Measurements from ENCODE around the gene TMC7.
A peak's percentile ranks its signal among the peaks of the same experiment; 100 is the strongest.
"Not testable (repeated sequence)": the region's sequence is repeated elsewhere in the genome, so short reads cannot be mapped to it uniquely, and the experiment has no call there.

TMC7 gene

DNA sequence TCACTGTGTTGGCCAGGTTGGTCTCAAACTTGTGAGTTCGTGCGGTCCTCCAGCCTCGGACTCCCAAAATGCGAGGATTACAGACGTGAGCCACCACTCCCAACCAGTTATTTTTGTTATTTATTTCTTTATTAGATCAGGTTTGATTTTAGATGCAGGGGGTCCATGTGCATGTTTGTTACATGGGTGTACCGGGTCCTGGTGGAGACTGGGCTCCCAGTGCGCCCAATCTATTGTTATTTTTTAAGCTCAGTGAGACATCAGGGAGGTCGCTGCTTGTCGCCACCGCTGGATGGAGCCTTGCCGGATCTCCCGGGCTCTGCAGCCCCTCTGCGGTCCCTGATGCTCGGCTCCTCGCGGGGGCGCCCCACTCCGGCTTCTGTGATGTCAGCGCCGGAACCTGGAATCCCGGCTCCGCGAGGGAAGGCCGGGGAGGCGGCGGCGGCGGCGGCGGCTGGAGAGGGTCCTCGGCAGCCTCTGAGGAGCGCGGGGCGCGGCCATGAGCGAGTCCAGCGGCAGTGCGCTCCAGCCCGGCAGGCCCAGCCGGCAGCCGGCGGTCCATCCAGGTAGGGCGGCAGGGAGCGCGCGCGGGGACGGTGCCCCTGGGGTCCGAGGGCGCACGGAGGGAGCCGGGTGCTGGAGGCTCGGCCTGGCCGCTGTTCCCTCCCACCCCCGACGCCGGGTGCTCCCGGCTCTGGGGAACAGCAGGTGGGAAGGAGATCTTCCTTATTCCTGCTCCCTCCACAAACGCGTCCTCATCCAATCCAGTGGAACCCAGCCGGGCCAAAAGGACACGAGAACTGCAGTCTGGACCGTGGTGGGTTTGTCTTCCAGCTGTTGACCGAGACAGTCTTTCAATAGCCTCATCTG, at the start of gene TMC7:
Gene TMC7 (plus strand): TSS at position 370 of the 870 bp plus-strand sequence. CDS start 130 bp downstream, at position 500.
- peak; percentile 70 for DNase-seq

DNA sequence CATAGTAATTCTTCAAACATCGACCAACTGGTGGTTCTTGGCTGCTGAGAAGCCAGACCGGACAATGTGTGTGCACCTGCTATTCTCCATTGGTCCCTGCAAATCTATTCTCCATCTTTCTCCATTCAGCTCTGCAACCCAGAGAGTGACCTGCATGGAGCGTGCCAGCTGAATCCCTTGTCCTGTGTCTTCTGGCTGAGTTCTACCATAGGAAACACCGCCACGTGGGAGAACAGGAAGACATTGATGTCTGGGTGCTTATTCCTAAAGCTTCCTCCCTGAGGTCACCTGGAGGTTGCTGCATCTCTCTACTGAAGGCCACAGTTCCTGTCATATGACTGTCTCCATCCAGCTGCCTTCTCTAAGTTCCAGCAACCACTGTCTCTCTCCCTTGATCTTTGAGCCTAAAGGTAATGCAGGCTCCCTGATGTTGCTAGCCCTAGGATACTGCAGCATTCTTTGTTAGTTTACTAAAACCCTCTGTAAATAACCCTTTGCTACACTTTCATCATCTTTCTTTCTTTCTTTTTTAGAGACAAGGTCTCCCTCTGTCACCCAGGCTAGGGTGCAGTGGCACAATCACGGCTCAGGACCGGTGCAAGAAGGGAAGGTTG, 46.9 kb upstream of the TMC7 start:
- DNase-seq = no peak

DNA sequence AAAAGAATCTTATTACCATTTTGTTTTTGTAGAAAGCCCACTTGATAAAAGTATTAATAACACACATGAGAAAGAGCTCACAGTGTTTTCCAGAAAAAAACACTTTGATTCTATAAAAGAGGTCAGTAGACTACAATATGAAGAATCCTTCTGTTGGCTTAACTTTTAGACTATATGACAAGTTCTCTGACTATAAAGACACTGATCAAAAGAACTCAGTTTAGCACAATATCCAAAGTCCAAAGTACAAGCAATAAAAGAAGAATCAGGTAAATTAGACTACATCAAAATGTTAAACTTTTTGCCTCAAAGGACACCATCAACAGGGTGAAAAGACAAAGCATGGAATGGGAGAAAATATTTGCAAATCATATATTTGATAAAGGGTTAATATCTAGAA, 46.3 kb upstream of the TMC7 start:
- no peak for DNase-seq

DNA sequence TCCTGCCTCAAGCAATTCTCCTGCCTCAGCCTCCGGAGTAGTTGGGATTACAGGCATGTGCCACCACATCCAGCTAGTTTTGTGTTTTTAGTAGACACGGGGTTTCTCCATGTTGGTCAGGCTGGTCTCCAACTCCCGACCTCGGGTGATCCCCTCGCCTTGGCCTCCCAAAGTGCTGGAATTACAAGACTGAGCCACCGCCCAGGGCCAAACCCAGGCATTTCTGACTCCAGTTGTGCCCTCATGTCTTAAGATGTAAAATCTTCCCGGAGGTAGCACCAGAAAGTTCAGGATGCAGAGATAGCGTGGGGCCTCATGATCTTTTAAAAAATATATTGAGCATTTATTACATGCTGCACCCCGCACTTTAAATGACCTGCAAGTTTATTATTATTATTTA, 44.7 kb upstream of the TMC7 start:
- no peak for DNase-seq

DNA sequence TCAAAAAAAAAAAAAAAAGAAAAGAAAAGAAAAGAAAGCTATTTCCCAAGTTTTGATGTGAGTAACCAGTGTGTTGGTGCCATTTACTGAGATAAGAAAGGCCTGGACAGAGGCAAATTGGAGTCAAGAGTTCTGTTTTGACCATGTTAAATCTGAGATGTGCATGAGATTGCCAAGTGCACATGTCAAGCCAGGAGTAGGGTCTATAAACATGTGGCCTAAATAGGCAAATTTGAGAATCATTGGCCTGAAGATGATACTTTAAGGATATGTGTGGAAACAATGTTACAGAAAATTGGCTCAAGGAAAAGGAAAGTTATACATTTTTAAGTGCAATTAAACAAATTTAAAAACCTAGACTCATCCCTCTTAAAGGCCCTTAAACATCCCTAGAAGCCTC, 42.3 kb upstream of the TMC7 start:
- no peak for DNase-seq

DNA sequence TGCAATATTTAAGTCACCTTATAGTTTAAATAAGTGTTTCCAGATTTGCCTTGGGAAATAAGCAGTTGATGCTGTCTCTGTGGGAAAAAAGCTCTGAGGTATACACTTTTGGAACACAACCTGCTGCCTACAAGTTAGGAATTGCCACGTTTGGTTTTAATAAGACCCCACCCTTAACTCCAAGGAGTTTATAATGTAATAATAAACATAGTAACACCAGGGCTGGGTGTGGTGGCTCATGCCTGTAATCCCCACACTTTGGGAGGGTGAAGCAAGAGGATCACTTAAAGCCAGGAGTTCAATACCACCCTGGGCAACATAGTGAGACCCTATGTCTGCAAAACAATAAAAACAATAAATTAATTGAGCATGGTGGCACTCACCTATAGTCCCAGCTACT, 41.7 kb upstream of the TMC7 start:
- DNase-seq = no peak

DNA sequence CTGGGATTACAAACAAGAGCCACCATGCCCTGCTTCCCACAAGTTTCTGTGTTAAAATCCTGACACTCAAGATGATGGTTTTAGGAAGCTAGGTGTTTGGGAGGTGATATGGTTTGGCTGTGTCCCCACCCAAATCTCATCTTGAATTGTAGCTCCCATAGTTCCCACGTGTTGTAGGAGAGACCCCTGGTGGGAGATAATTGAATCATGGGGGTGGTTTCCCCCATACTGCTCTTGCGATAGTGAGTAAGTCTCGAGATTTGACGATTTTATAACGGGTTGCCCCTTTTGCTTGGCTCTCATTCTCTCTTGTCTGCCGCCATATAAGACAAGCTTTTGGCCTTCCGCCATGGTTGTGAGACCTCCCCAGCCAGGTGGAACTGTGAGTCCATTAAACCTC, 40.3 kb upstream of the TMC7 start:
- DNase-seq = no peak

DNA sequence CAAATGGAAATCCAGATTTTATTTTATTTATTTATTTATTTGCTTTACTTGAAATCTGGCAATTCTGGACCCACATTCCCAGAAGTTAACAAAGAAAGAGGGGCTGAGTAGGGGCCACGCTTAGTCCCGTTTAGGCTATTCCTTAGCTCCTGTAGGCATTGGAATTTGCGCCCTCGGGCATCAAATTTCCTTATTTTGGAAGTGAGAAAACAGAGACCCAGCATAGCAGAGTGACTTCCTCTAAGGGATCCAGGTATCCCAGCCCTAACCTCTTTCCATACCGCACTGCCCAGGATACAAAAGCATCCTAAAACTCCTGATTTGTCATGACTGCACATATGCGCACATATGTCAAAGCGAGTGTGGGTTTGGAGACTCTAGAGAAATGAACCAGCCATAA, 38.5 kb upstream of the TMC7 start:
- no peak for DNase-seq

DNA sequence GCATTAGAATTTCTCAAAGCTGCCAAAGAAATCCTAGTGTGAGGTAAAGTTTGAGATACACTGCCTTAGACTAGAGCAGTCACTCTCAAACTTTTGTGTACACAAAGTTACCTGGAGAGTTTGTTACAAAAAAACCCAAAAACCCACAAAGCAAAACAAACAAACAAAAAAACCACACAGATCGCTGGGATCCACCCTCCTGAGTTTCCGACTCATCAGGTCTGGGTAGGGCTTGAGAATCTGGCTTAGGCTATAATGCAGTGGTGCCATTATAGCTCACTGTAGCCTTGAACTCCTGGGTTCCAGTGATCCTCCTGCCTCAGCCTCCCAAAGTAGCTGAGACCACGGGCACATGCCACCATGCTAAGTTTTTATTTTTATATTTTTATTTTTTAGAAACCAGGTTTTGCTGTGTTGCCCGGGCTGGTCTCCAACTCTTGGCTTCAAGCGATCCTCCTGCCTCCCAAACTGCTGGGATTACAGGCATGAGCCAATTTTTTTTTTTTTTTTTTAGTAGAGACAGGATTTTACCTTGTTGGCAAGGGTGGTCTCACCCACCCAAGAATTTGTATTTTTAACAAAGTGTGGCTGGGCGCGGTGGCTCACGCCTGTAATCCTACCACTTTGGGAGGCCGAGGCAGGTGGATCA, 35.2 kb upstream of the TMC7 start:
- DNase-seq = no peak

DNA sequence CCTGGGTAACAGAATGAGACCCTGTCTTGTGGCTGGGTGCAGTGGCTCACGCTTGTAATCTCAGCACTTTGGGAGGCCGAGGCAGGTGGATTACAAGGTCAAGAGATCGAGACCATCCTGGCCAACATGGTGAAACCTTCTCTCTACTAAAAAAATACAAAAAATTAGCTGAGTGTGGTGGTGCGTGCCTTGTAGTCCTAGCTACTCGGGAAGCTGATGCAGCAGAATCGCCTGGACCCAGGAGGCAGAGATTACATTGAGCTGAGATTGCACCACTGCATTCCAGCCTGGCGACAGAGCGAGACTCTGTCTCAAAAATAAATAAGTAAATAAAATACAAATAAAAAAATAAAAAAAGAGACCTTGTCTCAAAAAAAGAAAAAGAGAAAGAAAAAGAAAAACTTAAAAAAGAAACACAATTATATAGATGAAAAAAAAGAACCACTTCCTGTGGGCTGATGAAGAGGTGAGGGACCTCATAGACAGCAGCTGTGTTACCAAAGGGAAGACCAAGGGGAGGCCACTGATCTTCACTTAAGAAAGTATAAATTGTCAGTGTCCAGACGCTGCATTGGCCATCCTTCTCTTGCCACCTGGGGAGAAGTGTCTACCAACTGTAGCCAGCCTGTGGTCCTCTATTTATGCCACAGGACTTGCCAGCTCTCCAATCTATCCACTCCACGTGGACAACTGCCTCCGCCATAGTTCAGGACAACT, 33.1 kb upstream of the TMC7 start:
- DNase-seq = no peak

DNA sequence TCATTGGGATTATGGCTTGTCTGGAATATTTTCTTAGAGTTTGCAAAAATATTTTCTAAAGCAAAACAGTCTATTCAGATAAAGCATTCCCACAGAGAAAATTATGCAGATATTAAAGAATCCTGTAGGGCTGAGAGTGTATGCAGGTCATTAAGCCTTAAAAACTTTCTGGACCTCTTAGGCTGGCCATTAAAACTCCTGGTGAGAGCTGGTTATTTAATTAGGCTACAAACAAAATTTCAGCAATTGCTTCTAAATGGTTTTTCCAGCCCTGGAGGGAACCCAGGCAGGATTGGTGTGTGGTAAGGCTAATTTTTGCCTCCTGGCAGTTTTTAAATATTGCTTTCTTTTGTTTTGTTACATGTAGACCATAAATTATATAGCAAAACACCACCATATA, 30.2 kb upstream of the TMC7 start:
- no peak for DNase-seq

DNA sequence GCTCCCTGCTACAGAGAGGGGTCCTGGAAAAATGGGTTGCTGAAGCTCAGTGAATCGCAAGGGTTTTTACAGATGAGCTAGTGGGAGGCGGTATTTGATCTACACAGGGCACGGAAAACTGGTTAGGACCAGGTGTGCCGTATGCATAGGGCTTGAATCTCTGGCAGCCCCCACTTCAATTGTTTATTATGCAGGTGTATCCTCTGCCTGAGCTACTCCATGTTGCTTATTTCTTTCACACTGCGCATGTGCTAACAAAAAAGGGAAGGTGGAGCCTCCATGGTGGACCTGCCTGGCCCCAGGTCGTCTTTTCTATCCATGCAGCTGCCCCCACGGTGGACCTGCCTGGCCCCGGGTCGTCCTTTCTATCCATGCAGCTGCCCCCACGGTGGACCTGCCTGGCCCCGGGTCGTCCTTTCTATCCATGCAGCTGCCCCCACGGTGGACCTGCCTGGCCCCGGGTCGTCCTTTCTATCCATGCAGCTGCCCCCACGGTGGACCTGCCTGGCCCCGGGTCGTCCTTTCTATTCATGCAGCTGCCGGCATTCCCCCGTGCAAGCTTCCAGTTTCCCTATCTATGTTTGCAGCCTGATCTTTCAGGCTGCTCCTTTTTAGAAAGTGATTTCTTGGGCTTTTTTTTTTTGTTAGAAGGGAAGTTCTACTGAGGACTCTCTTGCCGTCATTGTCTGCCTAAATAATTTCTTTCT, 27.7 kb upstream of the TMC7 start:
- not testable (repeated sequence) for DNase-seq

DNA sequence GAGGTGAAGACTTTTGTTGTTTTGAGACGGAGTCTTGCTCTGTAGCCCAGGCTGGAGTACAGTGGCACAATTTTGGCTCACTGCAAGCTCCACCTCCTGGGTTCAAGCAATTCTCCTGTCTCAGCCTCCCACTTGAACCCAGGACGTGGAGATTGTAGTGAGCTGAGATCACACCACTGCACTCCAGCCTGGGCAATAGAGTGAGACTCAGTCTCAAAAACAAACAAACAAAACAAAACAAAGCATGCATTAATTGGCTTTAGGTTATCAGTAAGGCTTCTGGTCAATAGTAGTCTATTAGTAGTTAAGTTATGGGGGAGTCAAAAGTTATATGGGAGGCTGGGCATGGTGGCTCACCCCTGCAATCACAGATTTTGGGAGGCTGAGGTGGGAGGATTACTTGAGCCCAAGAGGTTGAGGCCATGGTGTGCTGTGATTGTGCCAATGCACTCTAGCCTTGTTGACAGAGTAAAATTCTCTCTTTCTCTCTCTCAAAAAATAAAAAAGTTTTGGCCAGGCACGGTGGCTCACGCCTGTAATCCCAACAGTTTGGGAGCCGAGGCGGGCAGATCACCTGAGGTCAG, 27.0 kb upstream of the TMC7 start:
- DNase-seq = not testable (repeated sequence)

DNA sequence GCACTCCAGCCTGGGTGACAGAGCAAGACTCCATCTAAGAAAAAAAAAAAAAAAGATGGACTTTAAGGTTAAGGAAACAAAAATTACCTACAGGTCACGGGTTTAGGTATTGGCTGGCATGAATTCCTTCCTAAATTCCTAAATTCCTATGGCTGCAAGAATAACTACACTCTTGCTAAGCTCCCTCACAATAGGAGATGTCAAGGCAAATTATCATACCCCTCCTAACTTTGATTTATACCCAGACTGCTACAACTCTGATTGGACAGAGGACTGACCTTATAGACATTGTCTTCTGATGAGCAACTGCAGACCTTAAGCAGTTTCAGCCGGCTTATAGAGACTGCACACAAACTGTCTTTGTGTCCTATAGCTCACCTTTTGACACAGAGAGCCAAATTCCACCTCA, 25.1 kb upstream of the TMC7 start:
- no peak for DNase-seq

DNA sequence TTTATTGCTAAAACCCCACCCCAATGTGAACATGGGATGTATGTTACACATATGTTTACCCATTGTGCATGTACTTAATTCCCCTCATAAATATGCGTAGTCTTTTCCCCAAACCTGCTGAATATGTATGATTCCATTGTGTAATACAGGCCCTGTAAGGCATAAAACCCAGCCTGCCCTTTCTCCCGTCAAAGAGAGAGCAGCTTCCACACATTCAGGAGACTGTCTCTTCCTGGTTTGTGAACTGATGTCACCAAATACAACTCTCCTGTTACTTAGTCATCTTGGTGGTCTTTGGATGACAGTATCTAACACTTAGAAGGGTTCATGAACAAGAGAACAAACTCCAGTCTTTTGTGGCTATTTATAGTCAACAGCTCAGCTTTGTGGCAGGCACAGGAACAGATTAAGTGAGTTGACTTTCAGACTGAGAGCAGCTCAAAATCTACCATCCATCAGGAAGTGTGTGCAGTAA, 24.7 kb upstream of the TMC7 start:
- no peak for DNase-seq

DNA sequence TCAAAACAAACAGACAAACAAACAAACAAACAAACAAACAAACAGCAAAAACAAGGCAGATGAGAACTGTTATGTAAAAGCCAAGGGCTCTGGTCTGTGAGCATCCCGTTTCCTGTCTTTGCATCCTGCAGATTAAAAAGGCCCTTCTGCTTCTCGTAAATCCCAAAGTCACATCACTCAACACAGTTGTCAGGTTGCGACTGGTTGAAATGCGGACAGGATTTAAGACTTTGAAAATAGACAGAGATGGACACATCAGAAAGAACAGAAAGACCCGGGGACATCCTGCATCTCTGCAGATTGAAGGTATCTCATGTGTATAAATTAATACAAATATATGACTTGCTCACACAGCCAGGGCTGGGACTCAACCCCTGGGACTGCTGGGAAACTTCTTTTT, 18.2 kb upstream of the TMC7 start:
- no peak for DNase-seq

DNA sequence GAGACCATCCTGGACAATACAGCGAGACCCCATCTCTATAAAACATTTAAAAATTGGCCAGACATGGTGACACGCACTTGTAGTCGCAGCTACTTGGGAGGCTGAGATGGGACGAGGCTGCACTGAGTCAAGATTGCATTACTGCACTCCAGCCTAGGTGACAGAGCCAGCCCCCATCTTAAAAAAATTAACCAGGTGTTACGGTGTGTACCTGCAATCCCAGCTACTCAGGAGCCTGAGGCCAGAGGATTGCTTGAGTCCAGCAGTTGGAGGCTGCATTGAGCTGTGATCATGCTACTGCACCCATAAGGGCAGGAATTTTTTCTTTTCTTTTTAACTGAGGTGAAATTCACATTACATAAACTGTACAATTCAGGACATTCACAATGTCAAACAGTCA, 16.9 kb upstream of the TMC7 start:
- no peak for DNase-seq

DNA sequence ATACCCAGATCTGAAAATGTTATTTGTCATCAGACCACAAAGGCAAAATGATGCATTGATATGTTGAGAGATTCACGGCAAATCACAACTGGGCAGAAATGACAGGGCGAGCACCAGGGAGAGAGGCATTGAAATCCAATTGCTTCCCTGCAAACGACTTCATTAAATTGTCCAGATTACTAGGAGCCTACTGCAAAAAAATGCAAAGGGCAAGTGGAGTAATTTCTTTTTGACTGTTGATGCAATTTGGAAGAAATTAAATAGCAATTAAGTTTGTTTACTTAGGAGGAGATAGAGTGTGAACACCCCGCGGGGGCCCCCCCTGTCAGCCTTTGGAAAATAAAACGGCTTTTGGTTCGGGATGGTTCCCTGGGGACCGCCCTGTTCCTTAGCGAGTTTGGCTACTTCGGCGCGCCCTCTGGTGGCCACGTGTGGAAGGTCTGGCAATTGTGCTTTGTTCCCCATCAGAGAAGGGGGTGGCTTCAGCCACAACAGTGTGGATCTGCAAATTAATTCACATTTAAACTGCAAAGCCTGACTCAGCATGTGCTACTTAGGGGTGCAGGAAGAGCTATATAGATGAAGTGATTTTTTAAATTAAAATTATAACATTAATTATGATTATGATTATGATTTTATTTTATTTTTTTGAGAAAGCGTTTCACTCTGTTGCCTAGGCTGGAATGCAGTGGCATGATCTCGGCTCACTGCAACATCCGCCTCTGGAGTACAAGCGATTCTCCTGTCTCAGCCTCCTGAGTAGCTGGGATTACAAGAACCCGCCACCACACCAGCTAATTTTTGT, 14.5 kb upstream of the TMC7 start:
- peak; percentile 60 for DNase-seq

DNA sequence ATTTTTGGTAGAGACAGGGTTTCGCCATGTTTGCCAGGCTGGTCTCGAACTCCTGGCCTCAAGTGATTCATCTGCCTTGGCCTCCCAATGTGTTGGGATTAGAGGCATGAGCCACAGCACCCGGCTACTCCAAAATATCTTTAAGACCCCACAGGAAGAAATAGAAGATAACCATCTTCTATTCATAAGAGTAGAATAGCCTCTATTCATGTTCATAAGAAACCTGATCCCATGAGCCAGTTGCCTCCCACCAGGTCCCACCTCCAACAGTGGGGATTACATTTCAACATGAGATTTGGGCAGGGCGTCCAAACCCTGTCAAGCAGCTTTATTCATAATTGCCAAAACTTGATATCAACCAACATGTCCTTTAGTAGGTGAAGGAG, 13.9 kb upstream of the TMC7 start:
- no peak for DNase-seq

DNA sequence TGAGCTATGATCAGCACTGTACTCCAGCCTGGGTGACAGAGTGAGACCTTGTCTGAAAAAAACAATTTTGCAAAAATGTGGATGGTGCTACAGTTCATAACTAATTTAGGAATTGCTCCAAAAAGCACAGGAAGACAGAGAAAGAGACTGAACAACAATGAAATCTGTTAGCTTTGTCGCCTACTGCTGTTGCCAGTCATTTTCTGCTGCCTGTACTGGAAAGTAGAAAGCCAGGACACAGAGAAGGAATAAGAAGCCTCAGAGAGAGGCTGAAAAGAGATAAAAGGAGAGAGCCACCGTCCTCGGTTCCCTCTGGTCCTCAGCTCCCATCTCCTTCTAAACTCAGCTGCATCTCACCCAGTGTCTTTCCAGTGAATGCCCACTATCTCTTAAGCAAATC, 8.6 kb upstream of the TMC7 start:
- DNase-seq = no peak

DNA sequence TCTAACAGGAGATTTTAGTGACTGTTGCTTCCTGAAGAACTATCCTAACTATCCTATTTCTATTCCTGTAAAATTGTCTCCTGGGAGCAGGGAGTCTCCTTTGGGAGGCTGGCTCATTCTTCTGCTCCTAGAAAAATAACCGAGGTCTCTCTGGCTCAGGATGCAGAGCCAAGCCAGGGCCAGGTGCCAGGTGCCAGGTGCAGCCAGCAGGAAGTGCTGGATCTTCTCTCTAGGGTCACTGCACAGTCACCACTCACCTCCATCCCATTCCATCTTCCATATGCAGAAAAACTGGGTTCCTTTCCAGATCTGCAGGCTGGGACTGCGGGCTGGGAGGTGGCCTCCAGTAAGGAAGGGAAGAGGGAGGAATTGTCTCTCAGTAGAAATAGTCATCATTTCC, 3.8 kb upstream of the TMC7 start:
- DNase-seq = no peak
